Measurements from ENCODE around the gene PKD1L1.
A peak's percentile ranks its signal among the peaks of the same experiment; 100 is the strongest.

PKD1L1 gene

GRCh38 chr7:47785923-47786556 is 162.2 kb downstream of the PKD1L1 start:
- DNase-seq (ENCODE audit: low read depth, low spot score): no peak
- ChIA-PET POLR2A (interaction anchor here (0.9 to 1.5 kb wide), 5 partner anchors 10 to 207 kb away, joined by 3 to 7 read pairs (median 4); no protein-coding TSS in a partner anchor), CTCF (interaction anchor here (0.9 to 2.9 kb wide), 7 partner anchors 10 to 351 kb away, joined by 3 to 14 read pairs (median 6); no protein-coding TSS in a partner anchor)
- no peak for TF ChIP-seq CTCF (IDR thresholded peaks at IDR 0.05; ENCODE audit: insufficient read depth, low read length, missing control alignments)
- H3K4me3 ChIP-seq (ENCODE audit: low read depth, low read length): no peak overlapping the region

DNA sequence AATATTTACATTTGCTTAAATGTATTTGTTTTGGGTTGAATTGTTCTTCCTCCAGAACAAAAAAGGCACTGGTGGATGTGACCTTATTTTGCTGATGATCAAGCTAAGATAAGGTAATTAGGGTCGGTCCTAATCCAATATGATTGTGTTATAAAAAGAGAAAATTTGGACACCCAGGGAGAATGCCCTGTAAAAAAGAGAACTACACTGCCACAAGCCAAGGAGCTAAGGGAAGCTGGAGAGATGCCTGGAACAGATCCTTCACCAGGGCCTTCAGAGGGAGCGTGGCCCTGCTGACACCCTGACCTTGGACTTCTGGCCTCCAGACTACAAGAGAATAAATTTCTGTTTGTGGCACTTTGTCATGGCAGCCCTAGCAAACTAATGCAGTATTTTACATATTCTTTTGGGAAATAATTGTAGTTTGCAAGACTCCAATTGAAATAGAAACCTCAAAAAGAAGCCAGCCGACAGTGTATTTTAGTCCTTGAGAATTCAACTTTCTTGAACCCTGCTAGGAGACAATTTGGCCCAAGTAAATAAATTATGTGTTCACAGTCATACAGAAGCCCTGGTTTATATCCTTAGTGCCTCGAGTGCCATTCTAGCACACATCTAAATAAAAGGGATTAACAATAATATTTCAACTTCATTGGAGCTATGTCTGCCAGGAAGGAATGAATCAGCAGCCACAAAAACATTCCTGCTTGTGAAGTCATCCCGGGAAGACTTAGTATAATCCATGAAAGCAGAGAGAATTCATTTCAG is 164.6 kb downstream of the PKD1L1 start:
- ChIA-PET POLR2A (interaction anchor here (1.2 to 1.9 kb wide), 3 partner anchors 8 to 173 kb away, joined by 3 to 6 read pairs (median 3); no protein-coding TSS in a partner anchor), CTCF (interaction anchor here (0.7 to 2.9 kb wide), 5 partner anchors 13 to 517 kb away, joined by 3 to 14 read pairs (median 3); no protein-coding TSS in a partner anchor)
- no peak overlapping the region for H3K4me3 ChIP-seq (ENCODE audit: low read depth, low read length)
- TF ChIP-seq CTCF (IDR thresholded peaks at IDR 0.05; ENCODE audit: insufficient read depth, low read length, missing control alignments): no peak
- peak; percentile 92 for DNase-seq (ENCODE audit: low read depth, low spot score)

DNA sequence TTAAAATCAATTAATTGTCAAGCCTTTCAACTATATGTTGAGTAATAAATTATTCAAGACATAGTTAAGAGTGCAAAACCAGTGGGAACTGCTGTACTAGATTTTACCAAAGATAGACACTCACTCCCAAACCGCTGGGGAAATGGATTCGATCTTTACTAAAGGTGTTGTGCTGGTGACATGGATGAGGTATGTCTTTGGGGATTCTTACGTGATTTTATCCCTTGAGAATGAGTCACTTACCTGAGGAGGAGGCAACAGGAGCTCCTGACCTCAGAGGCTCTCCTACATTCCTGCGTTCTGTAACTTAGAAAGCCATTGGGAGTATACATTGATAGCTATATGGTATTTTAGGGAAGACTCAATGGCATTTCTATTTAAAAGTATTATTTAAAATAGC is 165.5 kb downstream of the PKD1L1 start:
- TF ChIP-seq CTCF (IDR thresholded peaks at IDR 0.05; ENCODE audit: insufficient read depth, low read length, missing control alignments): no peak
- no peak overlapping the region for H3K4me3 ChIP-seq (ENCODE audit: low read depth, low read length)
- ChIA-PET CTCF (interaction anchor here (0.7 to 2.9 kb wide), 2 partner anchors 24 to 347 kb away, joined by 3 to 14 read pairs; no protein-coding TSS in a partner anchor), POLR2A (interaction anchor here (1.6 to 1.9 kb wide), 2 partner anchors 8 to 11 kb away, joined by 3 to 6 read pairs; no protein-coding TSS in a partner anchor)
- no peak for DNase-seq (ENCODE audit: low read depth, low spot score)

DNA sequence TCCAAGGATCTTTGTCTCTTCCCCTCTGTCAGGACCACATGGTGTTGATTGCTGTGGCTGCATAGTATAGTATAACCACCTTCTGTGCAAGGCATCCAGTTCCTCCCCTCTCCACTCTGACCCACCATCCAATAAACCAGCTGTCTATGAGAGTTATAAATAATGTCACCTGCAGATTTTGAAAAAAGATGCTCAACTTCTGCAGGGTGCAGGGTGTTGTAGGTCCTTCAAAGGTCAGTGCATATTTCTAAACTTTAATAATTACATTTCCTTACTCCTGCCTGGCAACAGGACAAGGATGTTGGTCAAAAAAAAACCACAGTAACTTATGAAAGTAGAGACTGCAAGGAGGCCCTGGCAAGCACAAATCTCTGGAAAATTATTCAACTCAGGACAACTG is 166.2 kb downstream of the PKD1L1 start:
- DNase-seq (ENCODE audit: low read depth, low spot score): no peak
- no peak overlapping the region for H3K4me3 ChIP-seq (ENCODE audit: low read depth, low read length)
- TF ChIP-seq CTCF (IDR thresholded peaks at IDR 0.05; ENCODE audit: insufficient read depth, low read length, missing control alignments): no peak
- ChIA-PET POLR2A (no interaction called here), CTCF (interaction anchor here (0.7 kb wide), 1 partner anchor 11 kb away, joined by 3 read pairs; no protein-coding TSS in a partner anchor)

DNA sequence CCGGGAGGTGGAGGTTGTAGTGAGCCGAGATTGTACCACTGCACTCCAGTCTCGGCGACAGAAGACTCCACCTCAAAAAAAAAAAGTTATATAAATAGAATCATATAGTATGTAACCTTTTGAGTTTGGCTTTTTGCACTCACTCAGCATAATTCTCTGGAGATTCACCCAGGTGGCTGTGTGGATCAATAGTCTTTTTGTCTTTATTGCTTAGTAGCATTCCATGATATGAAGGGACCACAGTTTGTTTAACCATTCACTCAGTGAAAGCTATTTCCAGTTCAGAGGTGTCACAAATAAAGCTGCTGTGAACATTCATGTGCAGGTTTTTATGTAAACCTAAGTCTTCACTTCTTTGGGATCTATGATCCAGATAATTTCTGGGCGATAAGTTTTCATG is 167.7 kb downstream of the PKD1L1 start:
- no peak overlapping the region for H3K4me3 ChIP-seq (ENCODE audit: low read depth, low read length)
- DNase-seq (ENCODE audit: low read depth, low spot score): no peak
- ChIA-PET POLR2A (no interaction called here), CTCF (no interaction called here)
- TF ChIP-seq CTCF (IDR thresholded peaks at IDR 0.05; ENCODE audit: insufficient read depth, low read length, missing control alignments): no peak

GRCh38 chr7:47779341-47779771 is 168.9 kb downstream of the PKD1L1 start:
- ChIA-PET POLR2A (no interaction called here), CTCF (no interaction called here)
- H3K4me3 ChIP-seq (ENCODE audit: low read depth, low read length): no peak overlapping the region
- TF ChIP-seq CTCF (IDR thresholded peaks at IDR 0.05; ENCODE audit: insufficient read depth, low read length, missing control alignments): no peak
- no peak for DNase-seq (ENCODE audit: low read depth, low spot score)

All from AG04449 (cell line).